Measurements from ENCODE around the gene ADIRF.

GRCh38 chr10:86950349-86950748, 17.9 kb upstream of the ADIRF start:
- TF ChIP-seq CTCF (conservative IDR thresholded peaks at IDR 0.05; ENCODE audit: low read depth, low read length), result no peak
- TF ChIP-seq EZH2 (IDR thresholded peaks at IDR 0.05; ENCODE audit: borderline replicate concordance, low read depth, low read length, poor library complexity, severe bottlenecking), result no peak

All from A673 (cell line).